Measurements from ENCODE around the gene HAPLN1. TPM values are rescaled to one million over a fixed set of nuclear protein-coding genes. Genes with fewer than 3 reads are reported as not detected.

HAPLN1 gene
- 0.17 and 7.4 TPM in 2 replicates for total RNA-seq

DNA sequence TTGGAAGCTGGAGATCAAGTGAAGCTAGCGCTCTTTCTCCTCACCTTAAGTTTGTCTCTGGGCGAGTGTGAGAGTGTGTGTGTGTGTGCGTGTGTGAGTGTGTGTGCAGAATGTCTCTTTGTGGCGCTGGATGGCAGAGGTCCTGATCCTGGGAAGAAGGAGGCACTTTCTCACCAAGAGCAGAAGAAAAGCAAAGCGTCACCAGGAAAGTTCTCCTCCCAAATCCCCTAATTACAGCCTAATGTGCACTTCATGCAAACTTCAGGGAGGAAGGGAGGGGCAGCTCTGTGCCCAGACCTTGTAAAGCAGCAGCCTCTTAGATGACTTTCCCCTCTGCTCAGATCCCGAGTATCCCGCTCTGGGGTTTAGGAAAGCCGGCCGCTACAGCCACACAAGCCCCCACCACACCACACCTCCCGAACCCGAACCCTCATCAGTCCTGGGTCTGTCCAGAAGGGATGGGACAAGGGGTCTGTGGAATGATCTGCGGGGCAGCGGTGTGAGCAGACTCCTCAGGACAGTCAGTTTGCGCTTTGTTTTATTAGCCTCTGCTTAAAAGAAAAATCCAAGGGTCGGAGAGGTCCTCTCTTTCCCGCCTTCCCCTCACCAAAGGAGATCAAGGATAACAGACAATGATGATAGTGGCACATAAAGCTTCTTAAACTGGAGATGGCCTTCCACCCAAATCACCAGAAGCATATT, at the start of gene HAPLN1:
Gene HAPLN1 (minus strand): TSS at position 20 of the 702 bp plus-strand sequence. CDS start 47,332 bp downstream, outside the sequence.

Other genes with a start within 250 kb of the HAPLN1 start
- gene VCAN, start 249.1 kb downstream of the HAPLN1 start, total RNA-seq, result 196 and 206 TPM in 2 replicates

Measured in pericardium fibroblast (primary cell).